ENCODE measurements around the gene MNT.
A peak's percentile ranks its signal among the peaks of the same experiment; 100 is the strongest.

MNT gene

DNA sequence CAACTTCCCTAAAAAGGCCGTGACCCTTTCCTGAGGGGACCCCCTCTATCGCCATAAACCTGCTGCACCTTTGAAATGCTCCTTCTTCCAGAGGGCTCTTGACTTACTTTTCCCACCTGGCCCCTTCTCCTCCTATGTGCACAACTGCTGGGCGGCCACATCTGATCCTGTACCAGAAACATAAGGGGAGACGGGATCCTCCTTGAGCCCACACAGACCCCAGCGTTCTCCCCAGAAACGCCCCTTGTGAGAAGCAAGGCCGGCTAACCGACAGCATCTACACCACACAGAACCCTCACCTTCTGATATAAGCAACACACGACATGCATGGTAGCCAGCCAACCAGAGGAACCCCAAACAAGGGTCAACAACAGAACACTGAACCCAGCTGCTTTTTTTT, 14.2 kb upstream of the MNT start:
- no peak for DNase-seq (ENCODE audit: low spot score)

DNA sequence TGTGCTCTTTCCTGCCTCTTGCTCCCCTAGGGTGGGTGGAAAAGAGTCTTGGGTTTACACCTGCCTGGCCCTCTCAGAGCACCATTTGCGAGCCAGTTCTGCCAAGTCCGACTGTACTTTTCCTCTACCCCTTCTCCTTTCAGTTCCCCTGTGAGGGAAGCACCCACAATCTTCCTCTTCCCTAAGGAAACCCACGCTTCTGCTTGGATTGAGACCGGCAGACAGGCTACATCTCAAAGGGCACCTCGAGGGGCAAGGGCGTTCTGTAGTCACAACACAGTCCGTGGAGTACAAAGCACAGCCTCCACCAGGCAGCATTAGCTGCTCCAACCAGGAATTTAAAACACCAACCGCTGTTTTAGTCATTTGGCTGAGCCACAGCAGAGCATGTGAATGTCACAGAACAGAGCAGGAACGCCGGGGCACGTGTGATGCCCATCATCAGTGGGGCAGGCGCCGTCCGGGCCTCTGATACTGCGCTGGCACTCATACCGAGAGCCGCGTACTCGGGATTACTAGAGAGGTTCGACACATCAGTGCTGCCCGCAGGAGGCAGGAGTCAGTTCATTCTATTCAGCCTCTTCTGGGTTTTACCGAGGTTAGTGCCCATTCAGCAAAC, 13.7 kb upstream of the MNT start:
- DNase-seq (ENCODE audit: low spot score): no peak

DNA sequence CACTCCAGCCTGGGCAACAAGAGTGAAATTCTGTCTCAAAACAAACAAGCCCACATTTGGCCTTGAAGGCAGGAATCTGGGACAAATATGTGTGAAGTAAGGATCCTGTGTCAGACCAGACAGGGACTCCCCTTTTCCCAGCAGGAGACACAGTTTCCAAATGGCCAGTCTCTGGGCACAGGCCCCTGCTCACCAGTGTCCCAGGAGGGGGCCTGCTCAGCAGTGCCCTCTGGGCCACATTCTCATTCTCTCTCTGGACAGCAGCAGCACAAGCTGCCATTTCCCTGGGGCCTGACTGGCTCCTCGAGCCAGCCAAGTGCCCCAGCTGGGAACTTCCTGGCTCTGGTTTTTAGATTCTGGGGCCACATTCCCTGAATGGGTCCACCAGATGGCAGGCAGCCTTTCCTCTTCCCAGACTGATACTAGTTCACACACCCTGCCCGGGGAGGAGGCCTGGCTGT, 11.7 kb upstream of the MNT start:
- no peak for DNase-seq (ENCODE audit: low spot score)

DNA sequence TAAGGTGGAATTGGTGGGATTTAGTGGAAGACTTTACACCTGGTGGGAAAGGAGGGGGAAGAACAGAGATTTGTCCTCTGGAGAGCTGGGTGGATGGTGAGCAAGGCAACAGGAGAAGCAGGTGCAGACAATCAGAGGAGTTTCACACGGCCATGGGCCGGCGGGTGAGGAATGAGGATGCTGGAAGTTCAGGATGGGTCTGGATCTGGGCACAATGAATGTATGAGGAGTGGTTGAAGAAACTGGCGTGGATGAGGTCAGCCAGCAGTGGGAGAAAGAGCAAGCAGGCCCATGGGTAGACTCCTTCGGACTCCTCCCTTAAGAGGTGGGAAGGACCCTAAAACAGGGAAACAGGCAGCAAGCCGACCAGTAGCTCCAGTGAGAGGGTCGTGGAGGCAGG, 10.1 kb upstream of the MNT start:
- no peak for DNase-seq (ENCODE audit: low spot score)

- DNase-seq (ENCODE audit: low spot score): no peak
Observed at GRCh38 chr17:2406903-2407790, 6.3 kb upstream of the MNT start.

GRCh38 chr17:2406271-2406902, 5.5 kb upstream of the MNT start:
- DNase-seq (ENCODE audit: low spot score): no peak

DNA sequence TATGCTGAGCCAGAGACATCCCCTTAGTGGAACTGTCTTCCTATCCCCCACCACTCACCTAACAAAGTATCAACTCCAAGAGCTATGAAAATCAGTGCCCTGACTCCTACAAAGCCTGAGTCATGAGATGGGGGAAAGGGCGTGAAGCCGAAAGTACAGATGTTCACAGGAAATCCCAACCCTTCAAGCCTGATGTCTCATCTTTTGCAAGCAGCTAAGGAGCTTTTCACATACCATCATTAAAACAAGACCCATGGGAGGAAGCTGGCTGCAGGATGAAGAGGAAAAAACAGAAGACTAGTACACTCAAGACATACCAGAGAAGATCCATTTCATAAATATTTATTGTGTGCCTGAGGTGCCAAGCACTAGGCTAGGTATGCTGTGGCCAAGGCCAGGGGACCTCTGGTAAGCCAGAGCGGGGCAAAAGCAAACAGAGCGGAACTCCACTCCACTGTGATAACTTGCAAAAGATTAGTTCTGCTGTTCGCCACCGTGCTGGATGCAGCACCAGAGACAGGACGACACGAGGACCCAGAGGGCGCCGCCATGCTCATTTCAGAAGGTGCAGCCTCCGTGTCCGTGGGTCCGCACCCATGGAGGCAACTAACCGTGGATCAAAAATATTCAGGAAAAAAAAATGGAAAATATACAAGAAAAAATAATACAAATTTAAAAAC, 4.5 kb upstream of the MNT start:
- peak; percentile 47 for DNase-seq (ENCODE audit: low spot score)

DNA sequence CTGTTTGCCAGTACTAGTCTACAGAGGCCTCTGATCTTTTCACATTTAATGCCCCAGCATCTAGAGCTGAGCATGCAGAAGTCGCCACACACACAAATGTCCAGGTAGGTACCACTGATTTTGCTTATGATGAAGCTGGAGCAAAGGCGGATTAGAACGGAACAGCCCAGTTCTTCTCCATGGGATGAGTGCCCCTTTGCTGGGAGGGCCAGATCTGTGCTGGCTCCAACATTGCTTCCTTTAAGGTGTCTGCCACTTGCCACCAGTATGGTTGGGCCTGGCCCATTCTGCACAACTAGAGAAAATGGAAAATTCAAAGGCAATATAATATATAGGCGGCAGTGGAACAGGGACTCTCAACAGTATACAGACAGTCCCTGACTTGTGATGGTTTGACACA, 2.2 kb upstream of the MNT start:
- DNase-seq (ENCODE audit: low spot score): no peak

GRCh38 chr17:2402544-2402943, 1.7 kb upstream of the MNT start:
- DNase-seq (ENCODE audit: low spot score): no peak

DNA sequence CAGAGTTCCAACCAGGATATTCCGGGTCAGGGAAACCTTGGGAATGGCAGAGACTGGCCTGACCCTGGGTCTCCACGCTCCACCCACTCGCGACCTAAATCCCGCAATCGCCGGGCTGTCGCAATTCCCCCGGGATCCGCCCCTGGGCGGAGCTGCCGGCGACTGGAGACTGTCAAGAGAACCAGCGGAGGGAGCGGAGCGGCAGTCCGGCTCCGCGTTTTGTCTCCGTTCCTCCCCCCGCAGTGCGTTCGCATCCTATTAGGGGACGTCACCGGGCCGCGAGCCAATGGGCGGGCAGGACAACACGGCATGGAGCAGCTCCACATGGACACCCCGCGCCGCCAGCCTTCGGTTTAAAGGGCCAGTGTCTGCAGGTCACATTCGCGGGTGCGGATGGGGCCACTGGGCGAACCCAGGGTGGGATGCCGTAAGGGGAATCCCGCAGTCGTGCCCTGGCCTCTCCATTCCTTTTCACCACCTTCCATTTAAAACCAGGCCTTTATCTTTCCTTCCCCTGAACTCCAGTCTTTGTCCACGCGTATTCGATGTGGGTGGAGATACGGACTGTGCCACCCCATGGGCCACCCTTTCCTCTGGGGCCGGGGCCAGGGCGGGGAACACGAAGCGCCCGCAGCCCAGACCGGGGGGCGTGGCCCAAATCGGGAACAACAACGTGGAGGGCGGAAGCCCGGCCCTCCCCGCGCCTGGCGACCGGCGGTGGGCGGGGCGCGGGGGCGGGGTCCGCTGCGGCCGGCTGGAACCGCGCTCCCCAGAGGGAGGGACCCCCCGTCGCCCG, 764 bp upstream of the MNT start:
- peak; percentile 99 for DNase-seq (ENCODE audit: low spot score)

DNA sequence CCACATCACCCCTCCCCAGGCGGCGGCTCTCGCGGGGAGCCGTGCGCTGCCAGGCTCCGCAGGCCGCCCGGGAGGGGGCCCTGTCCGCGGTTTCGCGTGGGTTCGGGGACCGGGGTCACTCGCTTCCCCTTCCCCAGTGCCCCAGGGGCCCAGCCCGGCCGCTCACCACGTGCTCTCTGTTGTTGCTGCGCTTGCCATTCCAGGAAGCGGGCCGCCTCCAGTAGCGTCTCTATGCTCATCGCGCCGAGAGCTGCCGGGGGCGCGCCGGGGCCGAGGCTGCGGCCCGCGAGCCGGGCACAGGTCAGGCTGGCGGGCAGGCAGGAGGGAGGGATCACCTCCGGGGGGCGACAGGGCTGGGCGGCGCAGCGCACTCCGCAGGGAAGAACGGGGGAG, 390 bp downstream of the MNT start:
- DNase-seq (ENCODE audit: low spot score): peak; percentile 77

DNA sequence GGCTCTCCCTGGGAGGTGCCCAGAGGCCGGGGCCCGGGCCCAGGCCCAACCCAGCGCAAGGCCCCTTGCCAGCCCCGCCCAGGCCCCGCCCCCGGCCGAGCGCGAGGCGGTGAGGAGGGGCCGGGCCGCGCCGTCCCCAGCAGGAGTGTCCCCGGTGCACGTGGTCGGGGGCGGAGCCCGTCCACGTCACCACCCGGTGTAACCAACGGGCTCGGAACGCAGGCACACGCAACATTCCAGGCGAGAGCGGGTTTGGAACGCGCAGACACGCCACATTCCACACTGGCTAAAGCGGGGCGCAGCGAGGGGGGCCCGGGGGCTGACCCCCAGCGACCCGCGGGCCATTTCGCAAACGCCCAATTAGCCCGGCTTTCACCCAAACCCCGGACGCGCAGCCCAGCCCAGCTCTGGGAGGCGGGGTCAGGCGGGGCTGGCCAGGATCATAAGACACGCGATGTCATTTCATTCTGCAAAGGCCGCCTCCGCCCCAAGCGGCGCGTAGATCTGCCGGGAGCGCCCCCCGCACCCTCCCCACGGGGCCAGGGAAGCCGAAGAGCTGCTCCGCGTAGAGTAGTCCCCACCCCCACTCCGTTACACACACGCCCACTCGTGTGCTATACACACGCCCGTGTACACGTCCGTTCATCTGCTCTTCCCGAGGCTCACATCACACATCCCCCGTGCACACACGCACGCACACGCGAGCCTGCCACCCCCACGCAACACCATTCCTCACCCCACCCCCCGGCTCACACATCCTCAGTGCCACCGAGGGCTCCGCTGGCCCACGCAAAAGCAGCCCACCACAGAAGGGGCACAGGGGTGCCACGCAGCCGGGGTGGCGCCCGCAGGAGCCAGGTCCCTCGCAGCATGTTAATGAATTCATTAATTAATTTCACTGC, 1.0 kb downstream of the MNT start:
- peak; percentile 94 for DNase-seq (ENCODE audit: low spot score)

- DNase-seq (ENCODE audit: low spot score): peak; percentile 88
Observed at GRCh38 chr17:2398655-2399571, 1.9 kb downstream of the MNT start.

DNA sequence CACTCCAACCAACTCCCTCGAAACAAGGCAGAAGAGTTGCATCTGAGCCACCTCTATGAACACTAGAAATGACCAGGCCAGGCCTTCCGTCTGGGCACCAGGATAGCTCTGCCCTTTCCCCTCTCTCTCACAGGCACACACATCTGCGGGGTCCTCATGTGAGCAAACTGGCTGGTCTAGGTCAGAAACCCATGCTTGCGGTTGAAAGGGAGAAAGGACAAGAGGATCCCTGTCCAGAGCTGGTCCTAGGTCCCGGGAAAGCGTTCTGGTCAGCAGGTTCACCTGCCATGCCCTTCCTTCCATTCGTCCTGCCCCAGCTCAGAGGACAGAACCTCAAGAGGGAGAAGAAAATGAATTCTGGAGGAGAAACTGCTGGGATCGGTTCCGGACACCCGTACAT, 2.7 kb downstream of the MNT start:
- no peak for DNase-seq (ENCODE audit: low spot score)

GRCh38 chr17:2397247-2398171, 3.4 kb downstream of the MNT start:
- no peak for DNase-seq (ENCODE audit: low spot score)

- DNase-seq (ENCODE audit: low spot score): peak; percentile 88
Observed at GRCh38 chr17:2396568-2397246, 4.2 kb downstream of the MNT start.

DNA sequence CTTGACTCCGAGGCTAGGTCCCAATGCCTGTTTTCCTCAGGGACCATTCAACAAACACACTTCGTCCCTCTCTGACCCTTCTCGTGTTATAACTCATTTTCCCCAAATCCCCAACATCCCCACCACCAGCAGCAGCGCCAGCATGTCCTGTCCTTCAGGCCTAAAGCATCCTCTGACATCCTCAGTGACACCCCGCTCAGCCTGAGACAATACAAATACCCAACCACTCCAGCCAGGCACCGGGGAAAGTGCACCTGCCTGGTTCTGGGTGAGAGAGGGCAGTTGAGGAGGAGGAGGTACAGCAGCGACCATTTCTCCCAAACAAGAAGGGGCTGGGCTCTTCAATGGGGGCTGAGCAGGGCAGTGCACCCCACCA, 4.7 kb downstream of the MNT start:
- no peak for DNase-seq (ENCODE audit: low spot score)
